Measurements from ENCODE around the gene PWWP2B. TPM values are rescaled to one million over a fixed set of nuclear protein-coding genes. Genes with fewer than 3 reads are reported as not detected.
"Not testable (repeated sequence)": the region's sequence is repeated elsewhere in the genome, so short reads cannot be mapped to it uniquely, and the experiment has no call there.

PWWP2B gene
- total RNA-seq, 1 donor from 2014 or later, result 3.8 TPM

- H3K9me3 Mint-ChIP-seq, result no peaks in the 10 kb centered on the region
- DNase-seq (ENCODE audit: low spot score), result no peak
- no peak overlapping the region for H3K27ac Mint-ChIP-seq
- no peaks in the 10 kb centered on the region for H3K27me3 Mint-ChIP-seq (ENCODE audit: low read depth)
- no peaks in the 10 kb centered on the region for H3K36me3 Mint-ChIP-seq (ENCODE audit: low read depth)
- H3K4me3 Mint-ChIP-seq (ENCODE audit: low read depth), result no peak overlapping the region
- intact Hi-C loops (cut with micrococcal nuclease), result no loop called here
- H3K4me1 Mint-ChIP-seq (ENCODE audit: low read depth), result peaks cover 7% of the 10 kb centered on the region
Observed at GRCh38 chr10:132377326-132377725, 19.7 kb upstream of the PWWP2B start.

GRCh38 chr10:132379026-132379425 is 18.0 kb upstream of the PWWP2B start:
- H3K4me1 Mint-ChIP-seq (ENCODE audit: low read depth); H3K36me3 Mint-ChIP-seq (ENCODE audit: low read depth); H3K27ac Mint-ChIP-seq; H3K9me3 Mint-ChIP-seq; H3K4me3 Mint-ChIP-seq (ENCODE audit: low read depth); H3K27me3 Mint-ChIP-seq (ENCODE audit: low read depth); DNase-seq (ENCODE audit: low spot score); intact Hi-C loops (cut with micrococcal nuclease): not testable (repeated sequence)

- intact Hi-C loops (cut with micrococcal nuclease), result loop anchor here (10.0 kb wide), 1 partner anchor 254 kb away; no protein-coding TSS in a partner anchor
- H3K4me1 Mint-ChIP-seq (ENCODE audit: low read depth); H3K4me3 Mint-ChIP-seq (ENCODE audit: low read depth); DNase-seq (ENCODE audit: low spot score); H3K27me3 Mint-ChIP-seq (ENCODE audit: low read depth); H3K27ac Mint-ChIP-seq; H3K9me3 Mint-ChIP-seq; H3K36me3 Mint-ChIP-seq (ENCODE audit: low read depth): not testable (repeated sequence)
Observed at GRCh38 chr10:132380986-132381385, 16.0 kb upstream of the PWWP2B start.

- H3K9me3 Mint-ChIP-seq, result no peaks in the 10 kb centered on the region
- no peak overlapping the region for H3K27ac Mint-ChIP-seq
- no peak overlapping the region for H3K4me3 Mint-ChIP-seq (ENCODE audit: low read depth)
- no peaks in the 10 kb centered on the region for H3K27me3 Mint-ChIP-seq (ENCODE audit: low read depth)
- DNase-seq (ENCODE audit: low spot score), result no peak
- H3K4me1 Mint-ChIP-seq (ENCODE audit: low read depth), result peaks cover 10% of the 10 kb centered on the region
- intact Hi-C loops (cut with micrococcal nuclease), result loop anchor here (10.0 kb wide), 1 partner anchor 253 kb away; no protein-coding TSS in a partner anchor
- no peaks in the 10 kb centered on the region for H3K36me3 Mint-ChIP-seq (ENCODE audit: low read depth)
Observed at GRCh38 chr10:132381741-132382140, 15.3 kb upstream of the PWWP2B start.

- Mint-ChIP-seq H3K27ac (no peak overlapping the region), H3K4me3 (ENCODE audit: low read depth) (no peak overlapping the region)
- intact Hi-C loops (cut with micrococcal nuclease), result loop anchor here (10.0 kb wide), 1 partner anchor 252 kb away; no protein-coding TSS in a partner anchor
Observed at GRCh38 chr10:132382231-132382922, 14.6 kb upstream of the PWWP2B start.

GRCh38 chr10:132383101-132383500 is 13.9 kb upstream of the PWWP2B start:
- intact Hi-C loops (cut with micrococcal nuclease), result loop anchor here (10.0 kb wide), 1 partner anchor 252 kb away; no protein-coding TSS in a partner anchor
- no peaks in the 10 kb centered on the region for H3K27me3 Mint-ChIP-seq (ENCODE audit: low read depth)
- H3K4me1 Mint-ChIP-seq (ENCODE audit: low read depth), result peaks cover 11% of the 10 kb centered on the region
- DNase-seq (ENCODE audit: low spot score), result no peak
- no peaks in the 10 kb centered on the region for H3K9me3 Mint-ChIP-seq
- no peak overlapping the region for H3K27ac Mint-ChIP-seq
- H3K4me3 Mint-ChIP-seq (ENCODE audit: low read depth), result no peak overlapping the region
- no peaks in the 10 kb centered on the region for H3K36me3 Mint-ChIP-seq (ENCODE audit: low read depth)

More at GRCh38 chr10:132382231-132382922, 14.6 kb upstream of the PWWP2B start:
- no peaks in the 10 kb centered on the region for H3K36me3 Mint-ChIP-seq (ENCODE audit: low read depth)
- no peaks in the 10 kb centered on the region for H3K9me3 Mint-ChIP-seq
- no peak for DNase-seq (ENCODE audit: low spot score)
- H3K4me1 Mint-ChIP-seq (ENCODE audit: low read depth), result peaks cover 10% of the 10 kb centered on the region
- H3K27me3 Mint-ChIP-seq (ENCODE audit: low read depth), result no peaks in the 10 kb centered on the region

GRCh38 chr10:132383751-132384196 is 13.2 kb upstream of the PWWP2B start:
- DNase-seq (ENCODE audit: low spot score), result no peak
- Mint-ChIP-seq H3K27ac (no peak overlapping the region), H3K36me3 (ENCODE audit: low read depth) (no peaks in the 10 kb centered on the region), H3K9me3 (no peaks in the 10 kb centered on the region), H3K4me1 (ENCODE audit: low read depth) (peaks cover 11% of the 10 kb centered on the region), H3K27me3 (ENCODE audit: low read depth) (no peaks in the 10 kb centered on the region), H3K4me3 (ENCODE audit: low read depth) (no peak overlapping the region)
- intact Hi-C loops (cut with micrococcal nuclease), result loop anchor here (10.0 kb wide), 1 partner anchor 251 kb away; no protein-coding TSS in a partner anchor

GRCh38 chr10:132384618-132385388 is 12.2 kb upstream of the PWWP2B start:
- intact Hi-C loops (cut with micrococcal nuclease), result loop anchor here (10.0 kb wide), 1 partner anchor 250 kb away; no protein-coding TSS in a partner anchor
- no peak for DNase-seq (ENCODE audit: low spot score)
- H3K27me3 Mint-ChIP-seq (ENCODE audit: low read depth), result no peaks in the 10 kb centered on the region
- no peak overlapping the region for H3K27ac Mint-ChIP-seq
- peaks cover 11% of the 10 kb centered on the region for H3K4me1 Mint-ChIP-seq (ENCODE audit: low read depth)
- H3K9me3 Mint-ChIP-seq, result no peaks in the 10 kb centered on the region
- H3K36me3 Mint-ChIP-seq (ENCODE audit: low read depth), result no peaks in the 10 kb centered on the region
- no peak overlapping the region for H3K4me3 Mint-ChIP-seq (ENCODE audit: low read depth)

- H3K27me3 Mint-ChIP-seq (ENCODE audit: low read depth), result no peaks in the 10 kb centered on the region
- H3K4me3 Mint-ChIP-seq (ENCODE audit: low read depth), result no peak overlapping the region
- intact Hi-C loops (cut with micrococcal nuclease), result loop anchor here (10.0 kb wide), 1 partner anchor 249 kb away; no protein-coding TSS in a partner anchor
- H3K4me1 Mint-ChIP-seq (ENCODE audit: low read depth), result peaks cover 11% of the 10 kb centered on the region
- H3K36me3 Mint-ChIP-seq (ENCODE audit: low read depth), result no peaks in the 10 kb centered on the region
- DNase-seq (ENCODE audit: low spot score), result no peak
- H3K9me3 Mint-ChIP-seq, result no peaks in the 10 kb centered on the region
- no peak overlapping the region for H3K27ac Mint-ChIP-seq
Observed at GRCh38 chr10:132385389-132385667, 11.7 kb upstream of the PWWP2B start.

GRCh38 chr10:132385721-132386418 is 11.1 kb upstream of the PWWP2B start:
- peaks cover 11% of the 10 kb centered on the region for H3K4me1 Mint-ChIP-seq (ENCODE audit: low read depth)
- no peaks in the 10 kb centered on the region for H3K36me3 Mint-ChIP-seq (ENCODE audit: low read depth)
- DNase-seq (ENCODE audit: low spot score), result no peak
- intact Hi-C loops (cut with micrococcal nuclease), result loop anchor here (10.0 kb wide), 1 partner anchor 249 kb away; no protein-coding TSS in a partner anchor
- no peaks in the 10 kb centered on the region for H3K9me3 Mint-ChIP-seq
- no peaks in the 10 kb centered on the region for H3K27me3 Mint-ChIP-seq (ENCODE audit: low read depth)
- no peak overlapping the region for H3K27ac Mint-ChIP-seq
- no peak overlapping the region for H3K4me3 Mint-ChIP-seq (ENCODE audit: low read depth)

- Mint-ChIP-seq H3K27ac (no peak overlapping the region), H3K4me1 (ENCODE audit: low read depth) (peaks cover 11% of the 10 kb centered on the region), H3K4me3 (ENCODE audit: low read depth) (no peak overlapping the region), H3K36me3 (ENCODE audit: low read depth) (no peaks in the 10 kb centered on the region), H3K27me3 (ENCODE audit: low read depth) (no peaks in the 10 kb centered on the region), H3K9me3 (no peaks in the 10 kb centered on the region)
- DNase-seq (ENCODE audit: low spot score), result no peak
- intact Hi-C loops (cut with micrococcal nuclease), result loop anchor here (10.0 kb wide), 1 partner anchor 248 kb away; no protein-coding TSS in a partner anchor
Observed at GRCh38 chr10:132386419-132386831, 10.6 kb upstream of the PWWP2B start.

- intact Hi-C loops (cut with micrococcal nuclease), result loop anchor here (10.0 kb wide), 1 partner anchor 248 kb away; no protein-coding TSS in a partner anchor
- H3K4me3 Mint-ChIP-seq (ENCODE audit: low read depth); H3K9me3 Mint-ChIP-seq; DNase-seq (ENCODE audit: low spot score); H3K27ac Mint-ChIP-seq; H3K27me3 Mint-ChIP-seq (ENCODE audit: low read depth); H3K36me3 Mint-ChIP-seq (ENCODE audit: low read depth); H3K4me1 Mint-ChIP-seq (ENCODE audit: low read depth): not testable (repeated sequence)
Observed at GRCh38 chr10:132386896-132387295, 10.1 kb upstream of the PWWP2B start.
